Thoracic aorta (tissue), 2 donors: ENCODE data around the gene AARSD1. TPM values are rescaled to one million over a fixed set of nuclear protein-coding genes. Genes with fewer than 3 reads are reported as not detected.
"Not testable (repeated sequence)": the region's sequence is repeated elsewhere in the genome, so short reads cannot be mapped to it uniquely, and the experiment has no call there.

Experiments
- ATAC-seq: fragments of 150-250 bp; one replicate; pipeline ENCODE4 v1.8.0; 2017; ENCODE audit warnings: low read depth; ENCODE audit not compliant: insufficient number of reproducible peaks, low FRiP score
- DNase-seq: peaks from one replicate; pipeline ENCODE4 v3.0.0-alpha.2; 2020; ENCODE audit warnings: low spot score
- H3K27ac ChIP-seq, 2 donors: fragments of 200-600 bp; sonication (generic); 1 replicate in 1 of 2; 2 replicates in 1 of 2; pipeline ENCODE4 v1.5.1; 2016; ENCODE audit warnings: mild to moderate bottlenecking in 2 of 2, moderate library complexity in 2 of 2
- H3K27me3 ChIP-seq: fragments of 200-600 bp; sonication (generic); replicated peaks from 2 replicates; pipeline ENCODE4 v1.6.0; 2016; ENCODE audit warnings: mild to moderate bottlenecking; ENCODE audit not compliant: insufficient read depth
- H3K36me3 ChIP-seq: fragments of 200-600 bp; sonication (generic); one replicate; pipeline ENCODE4 v1.5.1; 2016
- H3K4me1 ChIP-seq, 2 donors: fragments of 200-600 bp; sonication (generic); 1 replicate in 1 of 2; 2 replicates in 1 of 2; pipeline versions ENCODE4 v1.5.1 to v1.6.0; 2016; ENCODE audit warnings: low read depth in 2 of 2, mild to moderate bottlenecking in 1 of 2; ENCODE audit not compliant: control insufficient read depth in 1 of 2
- H3K4me3 ChIP-seq: fragments of 200-600 bp; sonication (generic); 2 replicates; pipeline ENCODE4 v1.5.1; 2016; ENCODE audit warnings: mild to moderate bottlenecking
- H3K9me3 ChIP-seq: fragments of 200-600 bp; sonication (generic); 2 replicates; pipeline ENCODE4 v1.5.1; 2016
- CTCF ChIP-seq: fragments of 200-600 bp; sonication (generic); IDR thresholded peaks from one replicate; pipeline ENCODE4 v1.5.1; 2019; ENCODE audit warnings: antibody characterized with exemption
- total RNA-seq, 2 donors: library from RNA; depleted of rRNA; stranded (reverse); fragments of >200 nt; gene quantifications; one replicate each; pipeline versions ENCODE4 v1.1.0 to v1.2.3, GENCODE V29; 2016

Gene AARSD1
- total RNA-seq, 2 donors from 2014 or later, result 26.0 to 35.5 TPM

- DNase-seq, result no peak
These were observed 42.0 kb downstream of the AARSD1 start for GRCh38 chr17:42922294-42922693.

GRCh38 chr17:42920922-42921321 lies 43.3 kb downstream of the AARSD1 start:
- Histone ChIP-seq H3K27ac (no peak overlapping the region), H3K4me3 (no peak overlapping the region), H3K27me3 (no peaks in the 10 kb centered on the region), H3K36me3 (no peaks in the 10 kb centered on the region), H3K4me1 (peaks cover 7 to 19% of the 10 kb centered on the region in 2 donors), H3K9me3 (no peaks in the 10 kb centered on the region)
- no peak for TF ChIP-seq CTCF
- DNase-seq (no peak), ATAC-seq (no peak)

More at GRCh38 chr17:42922294-42922693, 42.0 kb downstream of the AARSD1 start:
- H3K27ac ChIP-seq, result peak overlapping the region in 1 of 2 donors; percentile 12
- no peaks in the 10 kb centered on the region for H3K9me3 ChIP-seq
- peaks cover 7 to 19% of the 10 kb centered on the region in 2 donors for H3K4me1 ChIP-seq
- H3K36me3 ChIP-seq, result no peaks in the 10 kb centered on the region
- TF ChIP-seq CTCF, result no peak
- H3K4me3 ChIP-seq, result no peak overlapping the region
- ATAC-seq, result no peak
- no peaks in the 10 kb centered on the region for H3K27me3 ChIP-seq

- H3K9me3 ChIP-seq, result no peaks in the 10 kb centered on the region
- DNase-seq, result no peak
- H3K27ac ChIP-seq, result no peak overlapping the region
These were observed 44.0 kb downstream of the AARSD1 start for GRCh38 chr17:42920106-42920900.

GRCh38 chr17:42919522-42920077 lies 44.7 kb downstream of the AARSD1 start:
- H3K27ac ChIP-seq, result peak overlapping the region in 1 of 2 donors; percentile 27
- peaks cover 7 to 19% of the 10 kb centered on the region in 2 donors for H3K4me1 ChIP-seq
- not testable (repeated sequence) for ATAC-seq, DNase-seq, H3K9me3 ChIP-seq, H3K36me3 ChIP-seq, H3K27me3 ChIP-seq, H3K4me3 ChIP-seq

More at GRCh38 chr17:42920106-42920900, 44.0 kb downstream of the AARSD1 start:
- Histone ChIP-seq H3K27me3 (no peaks in the 10 kb centered on the region), H3K36me3 (no peaks in the 10 kb centered on the region), H3K4me1 (peaks cover 7 to 19% of the 10 kb centered on the region in 2 donors), H3K4me3 (no peak overlapping the region)
- TF ChIP-seq CTCF, result no peak
- ATAC-seq, result no peak

GRCh38 chr17:42918902-42919521 lies 45.2 kb downstream of the AARSD1 start:
- no peak for ATAC-seq
- no peaks in the 10 kb centered on the region for H3K27me3 ChIP-seq
- TF ChIP-seq CTCF, result no peak
- no peaks in the 10 kb centered on the region for H3K36me3 ChIP-seq
- no peaks in the 10 kb centered on the region for H3K9me3 ChIP-seq
- no peak overlapping the region for H3K4me3 ChIP-seq
- peaks cover 7 to 19% of the 10 kb centered on the region in 2 donors for H3K4me1 ChIP-seq
- H3K27ac ChIP-seq, result peak overlapping the region in 1 of 2 donors; percentile 27
- no peak for DNase-seq
